GM18520 (cell line): Measurements from ENCODE around the gene CCDC15.
"Not testable (repeated sequence)": the region's sequence is repeated elsewhere in the genome, so short reads cannot be mapped to it uniquely, and the experiment has no call there.

Experiments
- ATAC-seq: cut with Tn5 transposase; IDR thresholded peaks from one replicate; pipeline ENCODE4 v1.9.1; 2021; ENCODE audit not compliant: unreplicated experiment

The CCDC15 gene

GRCh38 chr11:125079878-125080530 lies 126.0 kb downstream of the CCDC15 start:
- no peak for ATAC-seq

- no peak for ATAC-seq
Observed at GRCh38 chr11:125080531-125080911, 126.5 kb downstream of the CCDC15 start.

DNA sequence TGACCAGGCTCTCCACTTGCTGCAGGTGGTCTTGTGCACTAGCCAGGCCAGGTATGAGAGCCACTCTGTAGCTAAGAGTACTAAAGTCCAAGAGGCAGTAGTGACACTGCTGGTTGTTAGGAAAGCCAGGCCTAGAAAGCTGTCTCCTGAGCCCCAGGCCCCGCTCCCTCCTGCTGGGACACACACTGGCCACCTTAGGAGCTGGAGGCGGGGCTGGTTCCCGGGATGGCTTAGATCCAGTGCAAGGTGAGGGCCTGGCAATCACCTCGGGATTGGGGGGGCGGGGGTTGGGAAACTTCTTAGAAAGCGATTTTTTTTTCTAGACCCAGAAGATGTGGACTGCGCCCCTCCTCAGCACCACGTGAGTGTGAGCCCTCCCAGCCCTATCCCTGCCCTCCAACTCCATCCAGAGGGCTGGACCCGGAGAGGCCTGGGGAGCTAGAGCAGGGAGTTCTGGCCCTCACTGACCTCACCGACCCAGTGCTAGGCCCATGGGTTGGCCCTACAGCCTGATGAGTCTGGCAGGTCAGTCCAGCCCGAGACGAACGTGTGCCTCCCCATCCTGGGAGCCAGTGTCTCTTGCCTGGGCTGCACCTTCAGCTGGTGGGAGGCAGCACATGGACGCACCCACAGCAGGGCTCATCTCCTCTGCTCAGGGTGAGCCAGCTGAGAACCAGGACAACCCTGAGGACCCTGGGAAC lies 127.2 kb downstream of the CCDC15 start:
- ATAC-seq: no peak

DNA sequence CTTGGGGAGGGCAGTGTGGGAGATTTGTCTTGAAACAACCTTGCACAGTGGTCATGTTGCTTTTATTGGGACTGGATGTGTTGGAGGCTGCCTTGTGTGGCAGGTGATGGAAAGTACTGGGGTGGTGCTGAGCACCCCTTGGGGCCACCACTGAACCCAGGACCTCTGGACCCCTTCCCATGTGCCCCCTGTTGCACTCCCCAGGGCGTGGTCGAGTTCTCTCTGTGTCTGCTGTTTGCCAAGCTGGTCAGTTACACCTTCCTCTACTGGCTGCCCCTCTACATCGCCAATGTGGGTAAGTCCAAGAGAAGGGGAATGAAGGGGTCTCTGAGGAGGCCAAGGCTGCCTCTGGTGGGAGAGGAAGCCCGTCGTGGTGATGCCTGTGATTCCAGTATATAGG lies 128.0 kb downstream of the CCDC15 start:
- ATAC-seq: no peak

- no peak for ATAC-seq
Observed at GRCh38 chr11:125082611-125083311, 128.8 kb downstream of the CCDC15 start.

GRCh38 chr11:125083312-125084056 lies 129.5 kb downstream of the CCDC15 start:
- no peak for ATAC-seq

DNA sequence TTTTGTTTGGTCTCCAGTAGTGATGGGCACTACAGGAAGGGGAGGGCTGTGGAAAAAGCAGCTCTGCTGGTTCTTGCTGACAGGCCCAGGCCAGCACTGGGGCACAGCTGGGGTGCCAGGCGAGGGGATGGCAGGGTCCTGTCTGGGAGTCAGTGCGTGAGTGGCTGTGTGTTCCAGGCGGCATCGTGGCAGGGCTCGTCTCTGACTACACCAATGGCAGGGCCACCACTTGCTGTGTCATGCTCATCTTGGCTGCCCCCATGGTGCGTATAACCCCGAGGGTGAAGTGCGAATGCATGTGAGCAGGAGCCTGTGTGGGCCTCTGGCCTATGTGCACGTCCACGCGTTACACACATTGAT lies 130.0 kb downstream of the CCDC15 start:
- no peak for ATAC-seq

DNA sequence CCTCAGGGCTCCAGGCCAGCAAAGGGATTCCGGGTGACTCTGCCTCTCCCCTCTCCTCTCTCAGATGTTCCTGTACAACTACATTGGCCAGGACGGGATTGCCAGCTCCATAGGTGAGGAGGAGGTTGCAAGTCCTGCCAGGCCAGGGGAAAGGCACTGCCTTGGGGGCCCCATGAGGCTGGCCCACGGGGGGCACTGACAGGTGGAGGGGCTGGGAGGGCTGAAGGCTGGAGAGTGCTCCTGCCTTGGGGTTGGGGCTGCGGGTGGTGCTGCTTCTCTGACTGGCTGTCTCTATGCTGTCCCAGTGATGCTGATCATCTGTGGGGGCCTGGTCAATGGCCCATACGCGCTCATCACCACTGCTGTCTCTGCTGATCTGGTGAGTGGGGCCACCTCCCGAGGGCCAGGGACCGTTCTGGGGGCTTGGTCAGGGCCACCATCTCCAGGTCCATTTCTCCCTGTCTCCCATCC lies 130.8 kb downstream of the CCDC15 start:
- ATAC-seq: no peak

GRCh38 chr11:125085301-125086081 lies 131.5 kb downstream of the CCDC15 start:
- no peak for ATAC-seq

DNA sequence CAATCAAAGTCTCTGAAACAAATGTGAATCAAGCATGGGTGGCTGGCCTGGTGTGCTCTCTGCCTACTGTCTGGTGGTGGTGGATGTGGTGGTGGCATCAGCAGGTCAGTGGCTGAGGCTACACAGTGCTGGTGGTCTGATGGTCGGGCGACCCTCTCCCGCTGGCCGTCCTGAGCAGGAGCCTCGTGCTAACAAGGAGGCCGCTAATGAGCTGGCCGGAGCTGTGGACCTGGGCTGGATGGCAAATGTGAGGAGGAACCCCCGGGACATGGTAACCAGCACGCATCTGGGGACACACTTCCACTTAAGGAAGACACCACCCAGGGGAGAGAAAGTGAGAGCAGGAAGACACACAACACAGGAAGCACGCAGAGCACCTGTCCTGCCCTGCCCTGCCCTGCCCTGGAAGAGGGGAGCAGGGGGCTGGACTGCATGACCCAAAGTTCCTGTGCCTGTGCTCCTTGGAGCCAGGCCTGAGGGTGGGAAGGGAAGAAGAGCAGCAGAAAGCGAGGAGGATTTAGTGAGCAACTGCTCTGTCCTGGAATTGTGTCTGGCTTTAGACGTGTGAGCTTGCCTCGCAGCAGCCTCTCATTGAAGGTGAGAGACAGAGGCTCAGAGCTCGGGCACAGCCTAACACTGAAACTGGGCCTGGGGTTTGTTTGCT lies 132.8 kb downstream of the CCDC15 start:
- no peak for ATAC-seq

DNA sequence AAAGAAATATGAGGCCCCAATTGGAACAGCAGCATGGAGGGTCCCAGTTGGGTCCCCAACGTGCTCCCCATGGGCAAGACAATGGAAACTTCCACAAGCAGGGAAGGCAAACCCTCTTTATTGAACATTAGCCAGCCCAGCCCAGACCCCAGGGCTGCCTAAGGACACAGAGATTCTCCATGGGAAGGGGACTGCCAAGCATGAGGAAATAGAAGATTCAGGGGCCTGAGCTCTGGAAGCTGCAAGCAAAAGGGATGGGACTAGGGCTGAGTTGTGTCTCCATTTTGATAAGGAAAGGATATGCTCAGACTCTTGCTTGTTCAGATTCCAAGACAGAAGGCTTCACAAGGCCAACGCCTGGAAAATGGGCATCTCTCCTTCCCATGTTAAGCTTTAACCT lies 134.1 kb downstream of the CCDC15 start:
- ATAC-seq: no peak

GRCh38 chr11:125088576-125089455 lies 134.8 kb downstream of the CCDC15 start:
- no peak for ATAC-seq

DNA sequence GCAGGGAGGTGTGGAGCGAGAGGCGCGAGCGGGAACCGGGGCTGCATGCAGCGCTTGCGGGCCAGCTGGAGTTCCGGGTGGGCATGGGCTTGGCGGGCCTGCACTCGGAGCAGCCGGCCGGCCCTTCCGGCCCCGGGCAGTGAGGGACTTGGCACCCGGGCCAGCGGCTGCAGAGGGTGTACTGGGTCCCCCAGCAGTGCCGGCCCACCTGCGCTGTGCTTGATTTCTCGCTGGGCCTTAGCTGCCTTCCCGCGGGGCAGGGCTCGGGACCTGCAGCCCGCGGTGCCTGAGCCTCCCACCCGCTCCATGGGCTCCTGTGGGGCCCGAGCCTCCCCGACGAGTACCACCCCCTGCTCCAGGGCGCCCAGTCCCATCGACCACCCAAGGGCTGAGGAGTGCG lies 135.5 kb downstream of the CCDC15 start:
- not testable (repeated sequence) for ATAC-seq

DNA sequence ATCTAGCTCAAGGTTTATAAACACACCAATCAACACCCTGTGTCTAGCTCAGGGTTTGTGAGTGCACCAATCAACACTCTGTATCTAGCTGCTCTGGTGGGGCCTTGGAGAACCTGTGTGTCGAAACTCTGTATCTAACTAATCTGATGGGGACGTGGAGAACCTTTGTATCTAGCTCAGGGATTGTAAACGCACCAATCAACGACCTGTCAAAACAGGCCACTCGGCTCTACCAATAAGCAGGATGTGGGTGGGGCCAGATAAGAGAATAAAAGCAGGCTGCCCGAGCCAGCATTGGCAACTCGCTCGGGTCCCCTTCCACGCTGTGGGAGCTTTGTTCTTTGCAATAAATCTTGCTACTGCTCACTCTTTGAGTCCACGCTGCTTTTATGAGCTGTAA lies 136.1 kb downstream of the CCDC15 start:
- not testable (repeated sequence) for ATAC-seq

GRCh38 chr11:125090816-125091215 lies 136.8 kb downstream of the CCDC15 start:
- no peak for ATAC-seq
